A172 (cell line): Measurements from ENCODE around the gene TOMM40L. TPM values are rescaled to one million over a fixed set of nuclear protein-coding genes. Genes with fewer than 3 reads are reported as not detected.
"Not testable (repeated sequence)": the region's sequence is repeated elsewhere in the genome, so short reads cannot be mapped to it uniquely, and the experiment has no call there.

Experiments
- DNase-seq: peaks from one replicate; pipeline ENCODE4 v3.0.0-alpha.2; 2015; ENCODE audit warnings: low spot score
- total RNA-seq: library from RNA; depleted of rRNA; stranded (reverse); fragments of >200 nt; shearing (Covaris generic); gene quantifications from 2 replicates; pipeline ENCODE4 v1.2.3, GENCODE V29; 2014; rRNA removed

The TOMM40L gene
- total RNA-seq, 1 experiment from 2014 or later, result 16.1 TPM

DNA sequence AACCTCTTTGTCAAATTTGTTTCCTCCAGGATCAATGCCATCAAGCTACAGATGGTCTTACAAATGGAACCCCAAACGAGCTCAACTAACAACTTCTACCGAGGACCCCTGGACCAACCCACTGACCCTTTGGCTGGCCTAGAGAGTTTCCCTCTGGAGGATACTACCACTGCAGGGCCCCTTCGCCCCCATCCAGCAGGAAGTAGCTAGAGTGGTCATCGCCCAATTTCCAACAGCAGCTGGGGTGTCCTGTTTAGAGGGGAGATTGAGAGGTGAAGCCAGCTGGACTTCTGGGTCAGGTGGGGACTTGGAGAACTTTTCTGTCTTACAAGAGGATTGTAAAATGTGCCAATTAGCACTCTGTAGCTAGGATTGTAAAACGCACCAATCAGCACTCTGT is 31.2 kb downstream of the TOMM40L start:
- DNase-seq, result not testable (repeated sequence)

GRCh38 chr1:161258439-161259344 is 32.8 kb downstream of the TOMM40L start, which contains the start of gene PCP4L1:
PCP4L1 (plus strand) TSS chr1:161258745; CDS start chr1:161258975, 230 bp downstream.
- DNase-seq, result no peak

DNA sequence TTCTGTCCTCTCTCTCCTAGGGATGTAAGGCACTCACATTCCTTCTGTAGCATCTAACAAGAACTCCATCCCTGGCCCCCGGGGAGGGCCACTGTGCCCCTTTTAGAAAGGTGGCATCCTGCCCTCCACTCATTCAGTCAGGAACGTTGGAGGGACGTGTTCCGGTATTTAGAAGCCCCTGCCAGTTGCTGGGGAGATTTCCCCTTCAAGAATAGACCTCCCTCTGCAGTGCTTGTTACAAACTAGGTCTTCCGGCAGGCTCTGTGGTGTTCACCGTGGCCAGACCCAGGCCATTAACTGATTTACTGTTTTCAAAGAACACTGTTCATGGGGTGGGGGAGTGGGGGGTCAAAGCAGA is 33.5 kb downstream of the TOMM40L start:
- no peak for DNase-seq

DNA sequence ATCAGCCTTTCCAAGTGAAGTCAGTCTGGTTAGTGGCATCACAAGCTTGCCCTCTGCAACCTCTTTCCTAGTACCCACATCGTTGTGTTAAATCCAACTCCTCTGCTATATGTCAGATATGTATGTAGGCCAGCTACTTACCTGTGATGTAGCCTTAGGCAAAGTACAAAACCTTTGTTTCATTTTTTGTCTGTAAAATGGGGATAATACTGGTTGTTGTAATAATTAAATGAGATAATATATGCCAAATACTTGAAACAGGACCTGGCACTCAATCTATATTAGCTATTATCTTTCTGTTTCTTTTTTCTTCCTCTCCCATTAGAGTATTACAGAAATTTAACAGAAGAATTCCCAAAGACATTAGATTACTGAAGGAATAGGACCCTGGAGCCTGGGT is 33.9 kb downstream of the TOMM40L start:
- no peak for DNase-seq

- no peak for DNase-seq
Observed at GRCh38 chr1:161260376-161261260, 34.8 kb downstream of the TOMM40L start.

DNA sequence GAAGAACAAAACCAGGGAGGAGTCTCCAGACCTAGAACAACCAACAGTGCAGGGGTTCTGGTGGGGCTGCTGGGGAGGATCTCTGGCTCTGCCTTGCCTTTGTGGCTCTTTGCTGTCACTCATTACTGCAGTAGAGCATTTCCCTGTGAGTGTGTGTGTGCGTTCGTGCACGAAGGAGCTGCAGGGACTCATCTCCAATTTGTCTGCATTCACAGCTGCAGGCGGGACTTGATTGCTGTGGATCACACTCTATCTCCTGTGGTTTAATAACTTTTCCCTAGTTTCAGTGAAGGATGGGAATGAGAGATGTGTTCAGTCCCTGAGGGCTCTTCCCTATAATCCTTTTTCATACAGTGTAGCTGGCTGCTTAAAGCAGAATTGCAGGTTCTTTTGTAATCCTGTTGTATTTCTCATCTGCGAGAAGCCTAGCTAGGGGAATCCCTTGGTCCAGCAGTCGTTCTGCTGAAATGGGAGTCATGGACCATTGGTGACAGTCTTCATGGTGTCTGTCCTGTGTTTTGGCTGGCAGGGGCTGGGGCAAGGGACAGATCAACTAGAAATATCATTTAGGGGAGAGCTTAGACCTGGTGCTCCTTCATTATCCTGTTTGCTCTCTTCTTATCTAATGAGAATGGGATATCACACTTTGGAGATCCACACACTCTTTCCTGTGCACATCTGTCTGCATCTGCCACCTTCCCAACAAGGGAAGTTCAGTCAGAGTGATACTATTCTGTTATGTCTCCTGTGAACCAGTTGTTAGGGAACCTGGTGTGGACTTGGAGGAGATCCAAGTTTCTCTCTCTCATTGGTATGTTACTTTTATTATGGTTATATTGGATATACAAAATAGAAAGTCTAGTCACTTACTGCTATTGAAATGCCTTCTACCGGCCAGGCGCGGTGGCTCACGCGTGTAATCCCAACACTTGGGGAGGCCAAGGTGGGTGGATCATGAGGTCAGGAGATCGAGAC is 35.7 kb downstream of the TOMM40L start:
- no peak for DNase-seq

DNA sequence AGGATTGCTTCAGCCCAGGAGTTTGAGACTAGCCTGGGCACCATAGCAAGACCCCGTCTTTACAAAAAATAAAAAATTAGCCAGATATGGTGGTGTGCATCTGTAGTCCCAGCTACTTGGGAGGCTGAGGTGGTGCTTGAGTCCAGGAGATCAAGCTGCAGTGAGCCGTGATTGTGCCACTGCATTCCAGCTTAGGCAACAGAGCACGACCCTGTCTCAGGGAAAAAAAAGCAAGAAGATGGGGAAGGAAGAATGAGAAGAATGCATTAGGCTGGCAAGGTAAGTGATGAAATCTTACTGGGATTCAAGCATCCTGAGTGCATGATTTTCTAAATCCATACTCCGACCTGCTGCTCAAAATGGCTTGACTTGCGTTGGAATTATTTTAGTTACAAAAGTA is 39.4 kb downstream of the TOMM40L start:
- no peak for DNase-seq

DNA sequence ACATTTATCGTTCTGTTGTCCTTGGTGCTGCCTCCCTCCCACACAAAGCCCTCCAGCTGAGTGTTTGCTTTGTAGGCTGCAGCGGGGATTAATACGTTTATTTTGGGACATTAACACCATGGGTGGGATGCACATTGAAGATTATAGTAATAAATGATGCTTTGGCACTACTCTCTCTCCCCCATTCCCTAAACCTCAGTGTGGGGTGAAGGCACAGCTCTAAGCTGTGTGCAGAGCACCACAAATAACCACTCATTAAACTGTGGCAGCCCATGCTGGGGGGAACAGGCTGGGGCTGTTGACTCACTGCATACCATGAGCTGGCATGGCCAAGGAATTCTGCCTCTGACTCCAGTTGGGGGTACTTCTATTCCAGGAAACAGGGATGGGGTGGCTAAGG is 40.3 kb downstream of the TOMM40L start:
- peak; percentile 59 for DNase-seq

- no peak for DNase-seq
Observed at GRCh38 chr1:161266836-161267235, 41.0 kb downstream of the TOMM40L start.

GRCh38 chr1:161267321-161267720 is 41.5 kb downstream of the TOMM40L start:
- DNase-seq, result no peak

DNA sequence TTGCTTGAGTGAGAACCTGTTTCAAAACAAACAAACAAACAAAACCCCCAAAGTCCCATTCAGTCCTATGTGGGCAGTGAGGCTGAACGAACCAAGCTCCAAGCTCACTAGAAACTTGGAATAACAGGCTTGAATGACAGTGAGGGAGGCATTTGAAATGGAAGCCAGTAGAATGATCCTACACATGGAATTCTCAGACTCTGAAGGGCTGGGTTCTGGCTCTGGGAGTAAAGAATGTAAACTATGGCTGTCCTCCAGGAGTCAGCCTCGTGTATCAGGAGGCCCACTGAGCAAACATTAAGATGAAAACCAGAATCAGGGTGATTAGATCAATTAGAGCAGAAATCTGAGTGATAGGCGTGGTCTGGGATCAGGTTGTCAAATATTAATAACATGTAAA is 47.5 kb downstream of the TOMM40L start:
- DNase-seq, result no peak

- DNase-seq, result no peak
Observed at GRCh38 chr1:161274874-161275273, 49.0 kb downstream of the TOMM40L start.

Other genes with a start within 250 kb of the TOMM40L start
- 7.3 and 9.2 TPM in 2 replicates for gene F11R, start 204.9 kb upstream of the TOMM40L start, total RNA-seq
- not detected in 2 replicates for gene TSTD1, start 187.1 kb upstream of the TOMM40L start, total RNA-seq
- gene USF1, start 180.1 kb upstream of the TOMM40L start, total RNA-seq, result 79.9 and 107 TPM in 2 replicates
- gene ARHGAP30, start 156.2 kb upstream of the TOMM40L start, total RNA-seq, result 0.07 and 0.38 TPM in 2 replicates
- gene NECTIN4, start 136.5 kb upstream of the TOMM40L start, total RNA-seq, result 1.6 and 2.2 TPM in 2 replicates
- gene KLHDC9, start 127.7 kb upstream of the TOMM40L start, total RNA-seq, result 3.8 and 4.0 TPM in 2 replicates
- 197 and 218 TPM in 2 replicates for gene PFDN2, start 108.0 kb upstream of the TOMM40L start, total RNA-seq
- 26.8 and 27.8 TPM in 2 replicates for gene NIT1, start 108.0 kb upstream of the TOMM40L start, total RNA-seq
- gene DEDD, start 93.4 kb upstream of the TOMM40L start, total RNA-seq, result 37.8 and 40.1 TPM in 2 replicates
- 95.7 and 128 TPM in 2 replicates for gene UFC1, start 72.1 kb upstream of the TOMM40L start, total RNA-seq
- 5.2 and 5.7 TPM in 2 replicates for gene USP21, start 66.6 kb upstream of the TOMM40L start, total RNA-seq
- 37.1 and 39.9 TPM in 2 replicates for gene PPOX, start 59.6 kb upstream of the TOMM40L start, total RNA-seq
- gene B4GALT3, start 48.6 kb upstream of the TOMM40L start, total RNA-seq, result 59.5 and 61.1 TPM in 2 replicates
- gene ADAMTS4, start 27.0 kb upstream of the TOMM40L start, total RNA-seq, result not detected in 2 replicates
- gene NDUFS2, start 23.7 kb upstream of the TOMM40L start, total RNA-seq, result 179 and 197 TPM in 2 replicates
- not detected in 2 replicates for gene FCER1G, start 10.8 kb upstream of the TOMM40L start, total RNA-seq
- gene APOA2, start 2.4 kb upstream of the TOMM40L start, total RNA-seq, result not detected in 2 replicates
- gene NR1I3, start 12.1 kb downstream of the TOMM40L start, total RNA-seq, result 0.50 TPM in 1 of 2 replicates, not detected in the other
- not detected in 2 replicates for gene PCP4L1, start 32.7 kb downstream of the TOMM40L start, total RNA-seq
- gene MPZ, start 83.9 kb downstream of the TOMM40L start, total RNA-seq, result 0.21 and 4.8 TPM in 2 replicates
- gene SDHC, start 88.3 kb downstream of the TOMM40L start, total RNA-seq, result 32.8 and 48.8 TPM in 2 replicates
- gene CFAP126, start 141.8 kb downstream of the TOMM40L start, total RNA-seq, result not detected in 2 replicates